Measurements from ENCODE around the gene CRACR2A.

Gene CRACR2A

DNA sequence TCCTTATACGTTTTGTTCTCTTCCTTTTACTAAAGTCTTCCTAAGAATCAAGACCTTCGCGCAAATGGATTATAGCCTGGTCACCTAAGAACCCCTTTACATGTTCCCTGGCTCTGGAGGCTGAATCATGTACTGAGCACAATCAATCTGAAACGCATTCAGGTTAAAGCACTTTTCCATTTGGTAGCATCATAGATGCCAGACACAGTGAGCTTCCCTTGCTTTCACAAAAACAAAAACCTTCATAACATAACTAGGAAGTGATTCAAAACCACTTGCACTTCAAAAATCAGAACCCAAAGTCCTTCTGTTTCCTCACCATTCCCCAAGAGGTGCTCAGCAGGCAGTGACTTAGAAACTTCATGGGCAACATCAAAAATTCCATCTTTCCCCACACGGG lies 105.4 kb downstream of the CRACR2A start:
- Mint-ChIP-seq H3K27ac (no peak overlapping the region), H3K4me3 (no peak overlapping the region), H3K4me1 (ENCODE audit: low read depth) (peaks cover 8% of the 10 kb centered on the region), H3K9me3 (no peaks in the 10 kb centered on the region), H3K36me3 (ENCODE audit: low read depth) (peaks cover 19% of the 10 kb centered on the region), H3K27me3 (ENCODE audit: low read depth) (no peaks in the 10 kb centered on the region)
- DNase-seq (ENCODE audit: low spot score) = no peak

DNA sequence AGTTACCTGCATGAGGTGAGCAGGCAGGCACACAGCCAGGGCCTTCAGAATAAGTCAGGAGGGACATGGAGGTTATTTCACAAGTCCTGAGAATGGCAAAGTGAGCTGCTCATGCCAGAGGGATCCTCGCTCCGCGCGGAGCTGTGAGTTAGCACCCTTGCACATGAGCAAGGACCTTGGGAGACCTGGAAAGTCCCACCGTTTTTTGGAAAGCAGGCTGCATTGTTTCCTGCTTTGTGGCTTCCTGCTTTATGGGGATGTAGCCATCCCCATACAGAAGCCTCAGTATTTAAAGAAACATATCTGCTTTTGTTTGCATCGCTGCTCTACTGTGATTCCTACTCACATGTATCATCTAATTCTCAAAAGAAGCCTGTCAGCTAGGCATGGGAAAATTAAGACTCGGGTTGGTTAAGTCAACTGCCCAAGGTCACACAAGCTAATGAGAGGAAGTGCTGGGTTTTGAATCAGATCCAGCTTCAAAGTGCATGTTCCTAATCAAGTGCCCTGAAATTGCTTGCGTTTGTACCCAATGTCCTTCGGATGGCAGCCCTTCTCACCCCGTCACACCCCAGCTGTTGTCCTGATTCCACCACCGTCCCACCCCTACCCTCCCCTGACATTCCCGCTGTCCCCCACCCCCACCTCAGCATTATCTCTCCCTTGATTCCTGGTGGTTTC lies 106.2 kb downstream of the CRACR2A start:
- Mint-ChIP-seq H3K4me1 (ENCODE audit: low read depth) (peaks cover 8% of the 10 kb centered on the region), H3K36me3 (ENCODE audit: low read depth) (peaks cover 17% of the 10 kb centered on the region), H3K9me3 (no peaks in the 10 kb centered on the region), H3K27ac (no peak overlapping the region), H3K27me3 (ENCODE audit: low read depth) (no peaks in the 10 kb centered on the region), H3K4me3 (no peak overlapping the region)
- DNase-seq (ENCODE audit: low spot score) = no peak

DNA sequence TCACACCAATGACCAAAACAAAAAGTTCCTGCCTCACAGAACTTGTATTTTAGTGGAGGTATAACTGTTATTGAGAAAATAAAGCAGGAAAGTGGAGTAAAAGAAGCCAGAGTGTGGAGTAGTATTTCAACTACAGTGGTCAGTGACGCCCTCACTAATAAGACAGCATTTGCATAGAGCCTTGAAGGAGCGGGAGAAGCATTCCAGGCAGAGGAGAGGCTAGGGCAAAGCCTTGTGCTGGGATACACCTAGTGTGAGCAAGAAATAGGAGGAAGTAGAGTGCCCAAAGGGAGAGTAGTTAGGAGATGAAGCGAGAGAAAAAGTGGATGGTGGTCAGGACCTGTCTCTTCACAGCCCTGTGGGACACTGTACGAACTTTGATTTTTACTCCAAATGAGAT lies 107.8 kb downstream of the CRACR2A start:
- Mint-ChIP-seq H3K27ac (no peak overlapping the region), H3K4me3 (no peak overlapping the region), H3K27me3 (ENCODE audit: low read depth) (no peaks in the 10 kb centered on the region), H3K4me1 (ENCODE audit: low read depth) (peaks cover 4% of the 10 kb centered on the region), H3K36me3 (ENCODE audit: low read depth) (peaks cover 21% of the 10 kb centered on the region), H3K9me3 (no peaks in the 10 kb centered on the region)
- no peak for DNase-seq (ENCODE audit: low spot score)

DNA sequence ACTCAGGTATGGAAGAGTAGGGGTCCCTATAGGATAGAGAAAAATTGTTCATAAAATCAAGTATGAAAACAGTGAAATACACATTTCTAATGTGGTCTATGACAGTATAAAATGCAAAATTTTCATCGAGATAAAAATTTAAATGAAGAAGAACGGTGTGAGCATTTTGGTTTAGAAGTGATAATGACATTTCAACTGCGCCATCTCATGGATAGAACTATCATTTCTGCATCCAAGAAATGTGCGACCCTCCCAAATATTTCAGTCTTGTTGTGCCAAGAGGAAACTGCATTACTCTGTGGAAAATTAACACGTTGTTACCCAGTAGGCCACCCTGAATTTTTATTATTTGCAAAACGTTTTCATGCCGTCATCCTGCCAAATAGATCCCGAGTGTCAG lies 108.8 kb downstream of the CRACR2A start:
- H3K36me3 Mint-ChIP-seq (ENCODE audit: low read depth) = peaks cover 19% of the 10 kb centered on the region

DNA sequence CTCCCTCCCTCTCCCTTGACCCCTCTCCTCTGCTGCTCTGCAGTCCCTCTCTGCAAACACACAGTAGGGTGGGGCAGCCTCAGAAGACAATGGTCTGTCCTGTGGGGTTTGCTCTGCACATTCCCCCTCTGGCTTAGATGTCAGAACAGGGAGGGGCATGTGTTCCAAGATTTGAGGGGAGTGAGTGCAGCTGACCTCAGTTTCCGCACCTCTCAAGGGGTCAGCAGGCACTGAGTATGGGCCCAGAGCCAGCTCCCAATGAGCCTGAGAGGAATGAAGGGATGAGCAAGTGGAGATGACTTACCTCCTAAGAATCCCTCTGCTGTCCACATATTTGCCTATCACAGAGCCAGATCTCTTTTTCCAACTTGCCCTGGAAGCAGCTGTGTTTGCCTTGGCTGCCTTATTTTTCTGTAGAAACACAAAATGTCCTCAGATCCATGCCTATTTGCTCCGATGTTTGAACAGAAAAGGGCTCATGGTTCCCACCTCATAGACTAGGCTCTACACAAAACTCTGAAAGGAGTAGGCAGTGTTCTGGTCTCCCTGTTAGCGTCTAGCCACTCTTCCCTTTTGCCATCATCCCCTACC lies 111.4 kb downstream of the CRACR2A start:
- Mint-ChIP-seq H3K4me1 (ENCODE audit: low read depth) (no peaks in the 10 kb centered on the region), H3K27me3 (ENCODE audit: low read depth) (no peaks in the 10 kb centered on the region), H3K27ac (peak overlapping the region; percentile 11), H3K4me3 (no peak overlapping the region), H3K36me3 (ENCODE audit: low read depth) (peaks cover 17% of the 10 kb centered on the region), H3K9me3 (no peaks in the 10 kb centered on the region)
- no peak for DNase-seq (ENCODE audit: low spot score)

More for the DNA sequence above, 108.8 kb downstream of the CRACR2A start:
- no peak overlapping the region for H3K27ac Mint-ChIP-seq
- no peak for DNase-seq (ENCODE audit: low spot score)
- H3K4me1 Mint-ChIP-seq (ENCODE audit: low read depth) = peaks cover 4% of the 10 kb centered on the region
- H3K4me3 Mint-ChIP-seq = no peak overlapping the region
- H3K27me3 Mint-ChIP-seq (ENCODE audit: low read depth) = no peaks in the 10 kb centered on the region
- no peaks in the 10 kb centered on the region for H3K9me3 Mint-ChIP-seq

DNA sequence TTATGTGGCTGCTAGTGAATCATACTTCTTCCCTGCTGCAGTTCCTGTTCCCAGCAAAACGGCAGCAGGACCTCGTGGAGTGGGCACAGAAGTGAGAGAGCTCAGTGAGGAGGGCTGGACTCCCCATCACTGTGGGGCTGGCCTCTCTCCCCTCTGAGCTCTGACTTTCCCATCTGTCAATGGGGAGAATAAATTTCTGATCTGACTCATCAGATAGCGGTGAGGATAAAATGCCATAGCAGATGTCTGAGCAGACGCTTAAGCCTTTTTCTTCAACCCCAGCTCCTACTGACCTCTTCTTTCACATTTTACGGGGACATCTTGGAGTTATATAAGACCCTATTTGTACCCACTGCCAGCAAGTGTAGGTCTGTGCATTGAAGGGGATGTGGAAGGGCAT lies 116.6 kb downstream of the CRACR2A start:
- no peak overlapping the region for H3K27ac Mint-ChIP-seq
- peaks cover 12% of the 10 kb centered on the region for H3K4me1 Mint-ChIP-seq (ENCODE audit: low read depth)
- no peaks in the 10 kb centered on the region for H3K27me3 Mint-ChIP-seq (ENCODE audit: low read depth)
- no peaks in the 10 kb centered on the region for H3K9me3 Mint-ChIP-seq
- H3K36me3 Mint-ChIP-seq (ENCODE audit: low read depth) = peaks cover 14% of the 10 kb centered on the region
- H3K4me3 Mint-ChIP-seq = no peak overlapping the region
- no peak for DNase-seq (ENCODE audit: low spot score)

DNA sequence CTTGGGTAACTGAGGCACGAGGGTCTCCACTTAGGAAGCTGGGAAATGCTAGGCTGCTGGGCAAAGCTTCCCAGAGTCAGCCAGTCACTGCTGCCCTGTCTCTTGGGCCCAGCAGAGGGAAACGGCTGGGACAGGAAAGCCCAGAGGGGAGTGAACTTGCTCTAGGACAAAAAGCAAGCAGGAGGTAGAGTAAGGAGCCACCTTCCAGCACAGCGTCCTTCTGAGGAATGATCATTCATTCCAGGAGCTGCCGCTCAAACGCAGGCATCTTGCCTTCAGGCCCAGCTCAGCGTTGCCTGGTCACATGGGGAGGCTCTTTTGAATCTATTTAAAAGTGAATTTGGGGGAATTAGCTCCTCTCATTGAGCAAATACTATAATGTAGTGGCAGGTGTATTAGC lies 118.6 kb downstream of the CRACR2A start:
- Mint-ChIP-seq H3K27me3 (ENCODE audit: low read depth) (no peaks in the 10 kb centered on the region), H3K4me3 (no peak overlapping the region), H3K27ac (no peak overlapping the region), H3K36me3 (ENCODE audit: low read depth) (peaks cover 16% of the 10 kb centered on the region), H3K9me3 (no peaks in the 10 kb centered on the region), H3K4me1 (ENCODE audit: low read depth) (peaks cover 12% of the 10 kb centered on the region)
- DNase-seq (ENCODE audit: low spot score) = no peak

DNA sequence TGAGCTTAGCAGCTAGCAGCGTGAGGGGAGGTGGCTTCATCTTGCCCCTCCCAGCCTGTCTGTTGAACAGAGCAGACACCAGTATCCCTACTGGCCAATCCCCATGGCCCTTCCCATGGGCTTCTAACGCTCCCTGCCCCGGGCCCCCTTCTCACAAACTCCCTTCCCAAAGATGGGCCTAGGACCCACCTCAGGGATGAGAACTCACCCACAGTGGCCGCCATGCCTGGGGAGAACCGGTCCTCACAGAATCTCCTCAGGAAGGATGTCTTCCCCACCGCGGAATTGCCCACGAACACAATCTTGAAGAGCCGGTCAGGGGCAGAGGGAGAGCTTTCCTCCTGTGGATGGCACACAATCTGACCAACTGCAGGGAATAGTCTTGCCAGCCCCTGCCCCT lies 119.5 kb downstream of the CRACR2A start:
- DNase-seq (ENCODE audit: low spot score) = no peak
- H3K9me3 Mint-ChIP-seq = no peaks in the 10 kb centered on the region
- no peaks in the 10 kb centered on the region for H3K27me3 Mint-ChIP-seq (ENCODE audit: low read depth)
- H3K27ac Mint-ChIP-seq = no peak overlapping the region
- peaks cover 12% of the 10 kb centered on the region for H3K4me1 Mint-ChIP-seq (ENCODE audit: low read depth)
- no peak overlapping the region for H3K4me3 Mint-ChIP-seq
- H3K36me3 Mint-ChIP-seq (ENCODE audit: low read depth) = peaks cover 19% of the 10 kb centered on the region

DNA sequence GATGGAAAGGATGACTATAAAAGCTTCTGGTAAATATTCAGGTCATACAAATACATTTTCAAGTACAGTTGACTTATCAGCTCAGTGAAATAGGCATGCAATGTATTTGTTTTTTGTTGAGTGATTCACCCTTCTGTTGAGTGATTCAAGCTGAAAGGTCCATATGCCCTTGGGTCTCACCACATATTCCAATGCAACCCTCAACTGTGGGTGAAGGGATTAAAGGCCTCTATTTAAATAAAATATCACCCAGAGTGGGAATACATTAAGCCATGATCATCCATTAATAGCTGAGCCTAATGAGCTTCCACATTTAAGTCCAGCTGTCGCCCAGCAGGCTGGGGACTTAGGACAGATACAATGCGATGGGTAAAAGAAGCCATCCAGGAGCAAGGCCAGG lies 120.2 kb downstream of the CRACR2A start:
- Mint-ChIP-seq H3K36me3 (ENCODE audit: low read depth) (peaks cover 19% of the 10 kb centered on the region), H3K27me3 (ENCODE audit: low read depth) (no peaks in the 10 kb centered on the region), H3K4me3 (no peak overlapping the region), H3K4me1 (ENCODE audit: low read depth) (peaks cover 12% of the 10 kb centered on the region), H3K9me3 (no peaks in the 10 kb centered on the region), H3K27ac (peak overlapping the region; percentile 38)
- DNase-seq (ENCODE audit: low spot score) = no peak

DNA sequence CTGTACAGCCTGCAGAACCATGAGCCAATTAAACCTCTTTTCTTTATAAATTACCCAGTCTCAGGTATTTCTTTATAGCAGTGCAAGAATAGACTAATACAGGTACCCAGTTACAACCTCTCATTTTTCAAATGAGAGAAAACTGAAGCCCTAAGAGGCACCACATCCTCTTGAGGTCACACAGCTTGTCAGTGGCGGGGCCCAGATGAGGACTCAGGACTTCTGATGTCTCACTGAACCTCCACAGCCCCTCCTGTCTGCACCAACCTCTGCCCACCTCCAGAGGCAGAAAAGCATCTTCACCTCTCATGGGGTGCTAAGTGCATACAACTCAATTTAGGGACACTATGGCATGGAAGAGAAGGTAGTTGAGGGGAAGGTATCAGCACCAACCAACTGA lies 120.7 kb downstream of the CRACR2A start:
- no peaks in the 10 kb centered on the region for H3K27me3 Mint-ChIP-seq (ENCODE audit: low read depth)
- DNase-seq (ENCODE audit: low spot score) = no peak
- H3K9me3 Mint-ChIP-seq = no peaks in the 10 kb centered on the region
- H3K36me3 Mint-ChIP-seq (ENCODE audit: low read depth) = peaks cover 21% of the 10 kb centered on the region
- H3K4me3 Mint-ChIP-seq = peak overlapping the region; percentile 32
- H3K4me1 Mint-ChIP-seq (ENCODE audit: low read depth) = peaks cover 12% of the 10 kb centered on the region
- peak overlapping the region; percentile 63 for H3K27ac Mint-ChIP-seq

DNA sequence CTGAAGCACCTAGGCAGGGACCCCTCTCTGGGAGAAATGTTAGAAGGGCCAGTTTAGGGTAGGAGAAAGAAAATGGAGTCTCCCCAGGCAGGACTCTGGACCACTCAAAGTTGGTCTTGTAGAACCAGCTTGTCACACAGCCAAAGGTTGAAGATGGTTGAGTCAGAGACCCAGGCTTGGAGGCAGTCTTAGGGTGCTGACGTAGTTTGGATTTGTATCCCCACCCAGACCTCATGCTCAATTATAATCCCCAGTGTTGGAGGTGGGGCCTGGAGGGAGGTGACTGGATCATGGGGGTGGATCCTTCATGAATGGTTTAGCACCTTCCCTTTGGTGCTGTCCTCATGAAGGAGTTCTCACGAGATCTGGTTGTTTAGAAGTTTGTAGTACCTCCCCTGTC lies 121.2 kb downstream of the CRACR2A start:
- Mint-ChIP-seq H3K36me3 (ENCODE audit: low read depth) (peaks cover 25% of the 10 kb centered on the region), H3K9me3 (no peaks in the 10 kb centered on the region)

DNA sequence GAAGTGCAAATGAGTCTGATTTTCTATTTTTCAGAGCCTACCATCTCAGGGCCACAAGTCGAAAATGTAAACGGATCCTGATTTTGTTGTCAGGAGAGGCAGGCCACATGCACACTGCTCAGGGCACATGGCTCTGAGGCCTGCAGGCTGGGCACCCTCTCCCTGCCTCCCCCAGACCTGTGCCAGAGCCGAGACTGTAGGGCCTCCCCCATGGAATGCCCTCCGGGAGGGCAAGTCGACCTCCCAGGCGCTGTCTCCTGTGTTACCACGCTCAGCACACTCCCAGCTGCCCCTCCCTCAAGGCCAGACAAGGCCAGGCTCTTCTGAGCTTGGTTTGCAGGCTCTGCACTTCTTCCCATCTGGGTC lies 121.7 kb downstream of the CRACR2A start:
- H3K4me3 Mint-ChIP-seq = no peak overlapping the region
- no peak for DNase-seq (ENCODE audit: low spot score)
- peaks cover 12% of the 10 kb centered on the region for H3K4me1 Mint-ChIP-seq (ENCODE audit: low read depth)
- H3K27me3 Mint-ChIP-seq (ENCODE audit: low read depth) = no peaks in the 10 kb centered on the region
- H3K9me3 Mint-ChIP-seq = no peaks in the 10 kb centered on the region
- no peak overlapping the region for H3K27ac Mint-ChIP-seq
- H3K36me3 Mint-ChIP-seq (ENCODE audit: low read depth) = peaks cover 30% of the 10 kb centered on the region

More for the DNA sequence above, 121.2 kb downstream of the CRACR2A start:
- no peak overlapping the region for H3K4me3 Mint-ChIP-seq
- H3K27me3 Mint-ChIP-seq (ENCODE audit: low read depth) = no peaks in the 10 kb centered on the region
- peaks cover 12% of the 10 kb centered on the region for H3K4me1 Mint-ChIP-seq (ENCODE audit: low read depth)
- peak overlapping the region; percentile 63 for H3K27ac Mint-ChIP-seq
- no peak for DNase-seq (ENCODE audit: low spot score)

DNA sequence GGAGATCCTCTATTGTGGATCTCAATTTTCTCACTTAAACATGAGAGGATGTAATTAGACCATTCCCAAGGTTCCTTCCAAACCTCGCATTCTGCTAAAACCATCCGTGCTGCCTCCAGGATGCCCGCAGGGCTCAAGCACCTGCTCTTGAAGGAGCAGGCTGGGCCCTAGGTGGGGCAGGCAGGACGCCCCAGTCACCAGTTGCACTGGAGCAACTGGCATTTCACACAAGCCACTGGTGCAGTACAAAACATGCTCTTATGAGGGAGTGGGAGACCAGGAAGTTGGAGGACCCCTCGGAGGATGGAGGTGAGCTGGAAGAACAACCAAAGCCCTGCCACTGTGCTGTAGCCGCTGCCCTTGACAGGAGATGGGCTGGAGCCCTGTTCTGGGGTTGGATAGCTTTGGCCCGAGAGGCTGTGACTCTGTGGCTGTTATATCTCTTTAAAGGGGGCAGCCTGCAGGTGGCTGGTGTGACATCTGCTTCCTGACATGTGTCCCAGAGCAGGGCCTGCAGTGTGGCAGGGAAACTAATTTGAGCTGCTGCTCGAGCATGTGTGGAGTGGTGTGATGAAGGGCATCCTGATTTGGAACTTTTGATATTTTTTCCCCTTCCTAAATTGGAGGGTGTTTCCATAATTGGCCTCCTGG lies 122.2 kb downstream of the CRACR2A start:
- Mint-ChIP-seq H3K36me3 (ENCODE audit: low read depth) (peaks cover 35% of the 10 kb centered on the region), H3K4me3 (no peak overlapping the region), H3K4me1 (ENCODE audit: low read depth) (peaks cover 12% of the 10 kb centered on the region), H3K27ac (no peak overlapping the region), H3K9me3 (no peaks in the 10 kb centered on the region), H3K27me3 (ENCODE audit: low read depth) (no peaks in the 10 kb centered on the region)
- DNase-seq (ENCODE audit: low spot score) = no peak

DNA sequence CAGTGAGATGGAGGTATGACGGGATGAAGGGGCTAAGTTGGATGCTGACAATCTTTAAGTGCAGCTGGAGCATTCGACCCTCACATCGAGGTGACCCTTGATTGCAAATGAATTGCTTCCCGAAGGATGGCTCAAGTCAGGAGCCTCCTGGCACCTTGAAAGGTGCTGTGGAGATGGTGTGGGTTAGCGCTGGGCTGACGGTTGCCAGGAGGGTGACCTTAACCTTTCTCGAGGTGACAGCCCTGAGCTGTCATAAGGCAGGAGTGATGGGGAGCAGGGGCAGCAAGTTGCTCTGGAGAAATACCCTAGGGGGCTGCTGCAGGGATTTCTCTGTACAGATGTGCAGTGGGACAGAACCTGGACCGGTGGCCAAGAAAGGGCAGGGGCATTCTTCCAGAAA lies 122.8 kb downstream of the CRACR2A start:
- H3K27me3 Mint-ChIP-seq (ENCODE audit: low read depth) = no peaks in the 10 kb centered on the region
- H3K36me3 Mint-ChIP-seq (ENCODE audit: low read depth) = peaks cover 38% of the 10 kb centered on the region
- no peak for DNase-seq (ENCODE audit: low spot score)
- H3K4me3 Mint-ChIP-seq = no peak overlapping the region
- H3K27ac Mint-ChIP-seq = no peak overlapping the region
- no peaks in the 10 kb centered on the region for H3K9me3 Mint-ChIP-seq
- H3K4me1 Mint-ChIP-seq (ENCODE audit: low read depth) = peaks cover 12% of the 10 kb centered on the region
